HepG2 (cell line): Measurements from ENCODE around the gene ARFGAP1. TPM values are rescaled to one million over a fixed set of nuclear protein-coding genes. Genes with fewer than 3 reads are reported as not detected.

Source experiments
- ATAC-seq: fragments of 200-7000 bp; cut with Tn5 transposase; 3 replicates; pipeline ENCODE4 v1.9.1; 2020; ENCODE audit warnings: mild to moderate bottlenecking, moderate library complexity
- BruUV-seq: library from RNA; stranded (reverse); fragments of 400-500 nt; replicated peaks from 2 replicates; lab custom pipeline; 2021; lab: Mats Ljungman, UMichigan
- CTCF ChIA-PET: fragments of 300-600 bp; formaldehyde crosslinking; extraction: SDS; loops from one replicate; lab custom pipeline; 2021; ENCODE audit warnings: low total read pairs, inconsistent platforms, low intra/inter-chr PET ratio; lab: Yijun Ruan, JAX
- POLR2A ChIA-PET: fragments of 350-600 bp; sonication (Branson Sonifier 250); formaldehyde crosslinking; loops from one replicate; lab custom pipeline; 2020; ENCODE audit warnings: antibody characterized with exemption, inconsistent platforms; lab: Yijun Ruan, JAX
- DNase-seq: peaks from one replicate; pipeline ENCODE4 v3.0.0-alpha.2; 2015; ENCODE audit warnings: low spot score
- FAIRE-seq: peaks from 3 replicates; lab custom pipeline; 2011; peaks lifted over from hg19 to GRCh38; lab: Jason Lieb, UNC
- H2AFZ ChIP-seq: one replicate; pipeline ENCODE4 v1.6.1; 2011; ENCODE audit warnings: low read length, inconsistent platforms
- H3K27ac ChIP-seq: fragments of 300-600 bp; 3 replicates; pipeline ENCODE4 v1.8.0; 2011; ENCODE audit warnings: mixed run types, mild to moderate bottlenecking, mixed read lengths, low read length, inconsistent platforms; ENCODE audit not compliant: insufficient read depth; ENCODE audit errors: extremely low read length
- H3K27me3 ChIP-seq, 2 experiments: fragments of 200-600 bp in 1 of 2; 2 replicates in 1 of 2; 3 replicates in 1 of 2; pipeline versions ENCODE4 v1.6.0 to v1.8.0; 2011; ENCODE audit warnings: low read length in 2 of 2, mild to moderate bottlenecking in 2 of 2, moderate library complexity in 2 of 2, inconsistent platforms in 1 of 2; ENCODE audit not compliant: insufficient read depth in 2 of 2, control insufficient read depth in 1 of 2
- H3K36me3 ChIP-seq, 2 experiments: fragments of 200-600 bp in 1 of 2; replicated peaks in 1 of 2; 2 replicates in 1 of 2; 3 replicates in 1 of 2; pipeline versions ENCODE4 v1.5.1 to v1.8.0; 2011; ENCODE audit warnings: low read length in 2 of 2, inconsistent platforms in 1 of 2; ENCODE audit not compliant: insufficient read depth in 2 of 2, control insufficient read depth in 1 of 2
- H3K4me1 ChIP-seq: 2 replicates; pipeline ENCODE4 v1.5.1; 2012; ENCODE audit warnings: low read length, inconsistent platforms; ENCODE audit not compliant: insufficient read depth
- H3K4me2 ChIP-seq: 2 replicates; pipeline ENCODE4 v1.6.0; 2011; ENCODE audit warnings: low read depth, low read length, inconsistent platforms
- H3K4me3 ChIP-seq, 3 experiments: fragments of 200-600 bp in 1 of 3; sonication (generic), shearing (Covaris generic) in 1 of 3; replicated peaks in 1 of 3; 2 replicates each; pipeline ENCODE4 v1.5.1; 2011 to 2016; ENCODE audit warnings: low read length in 3 of 3, inconsistent platforms in 2 of 3, low read depth in 2 of 3, mild to moderate bottlenecking in 2 of 3, control low read depth in 1 of 3, mixed read lengths in 1 of 3; ENCODE audit not compliant: insufficient read depth in 1 of 3
- H3K79me2 ChIP-seq: one replicate; pipeline ENCODE4 v1.6.1; 2011; ENCODE audit warnings: low read length, inconsistent platforms; ENCODE audit not compliant: insufficient read depth
- H3K9ac ChIP-seq: 2 replicates; pipeline ENCODE4 v1.6.0; 2011; ENCODE audit warnings: mild to moderate bottlenecking, low read depth, low read length, inconsistent platforms; ENCODE audit not compliant: insufficient read depth
- H3K9me3 ChIP-seq: 2 replicates; pipeline ENCODE4 v1.5.1; 2012; ENCODE audit warnings: mild to moderate bottlenecking, low read length
- H4K20me1 ChIP-seq: 2 replicates; pipeline ENCODE4 v1.6.0; 2011; ENCODE audit warnings: inconsistent platforms, mild to moderate bottlenecking, low read length, moderate library complexity; ENCODE audit not compliant: insufficient read depth
- ATF7 ChIP-seq, 2 experiments: fragments of 450-650 bp in 1 of 2; sonication (generic) in 1 of 2; formaldehyde crosslinking in 1 of 2; IDR thresholded peaks; 2 replicates each; pipeline versions ENCODE4 v1.4.0 to v1.6.1; 2016 to 2020; ENCODE audit warnings: antibody characterized with exemption in 1 of 2, mild to moderate bottlenecking in 1 of 2, missing genetic modification reagents in 1 of 2
- CAMTA2 ChIP-seq: sonication (generic); formaldehyde crosslinking; IDR thresholded peaks from 2 replicates; pipeline ENCODE4 v1.4.0; 2020; ENCODE audit warnings: mild to moderate bottlenecking, missing genetic modification reagents, borderline replicate concordance
- ISL2 ChIP-seq: sonication (generic); formaldehyde crosslinking; IDR thresholded peaks from 2 replicates; pipeline ENCODE4 v1.5.0; 2020; ENCODE audit warnings: missing genetic modification reagents
- MYC ChIP-seq: sonication (generic); formaldehyde crosslinking; IDR thresholded peaks from 2 replicates; pipeline ENCODE4 v1.9.0; 2021; ENCODE audit warnings: missing genetic modification reagents, borderline replicate concordance
- NKX3-1 ChIP-seq: sonication (generic); formaldehyde crosslinking; IDR thresholded peaks from 2 replicates; pipeline ENCODE4 v1.5.0; 2020; ENCODE audit warnings: missing genetic modification reagents
- SMAD1 ChIP-seq: sonication (generic); formaldehyde crosslinking; IDR thresholded peaks from 2 replicates; pipeline ENCODE4 v1.4.0; 2020; ENCODE audit warnings: missing genetic modification reagents, low read depth, mild to moderate bottlenecking, borderline replicate concordance
- SNAI1 ChIP-seq: sonication (generic); formaldehyde crosslinking; IDR thresholded peaks from 2 replicates; pipeline ENCODE4 v1.5.0; 2020; ENCODE audit warnings: mild to moderate bottlenecking, missing genetic modification reagents, borderline replicate concordance
- SRSF4 ChIP-seq: fragments of 200-400 bp; formaldehyde crosslinking; IDR thresholded peaks from one replicate; pipeline ENCODE4 v1.6.1; 2018; ENCODE audit warnings: mild to moderate bottlenecking, low read depth, low read length, moderate library complexity; ENCODE audit not compliant: poor library complexity, severe bottlenecking
- ZNF121 ChIP-seq: sonication (generic); formaldehyde crosslinking; IDR thresholded peaks from 2 replicates; pipeline ENCODE4 v1.5.0; 2020; ENCODE audit warnings: mild to moderate bottlenecking, missing genetic modification reagents
- ZNF564 ChIP-seq: sonication (generic); formaldehyde crosslinking; IDR thresholded peaks from 2 replicates; pipeline ENCODE4 v1.8.1; 2023; ENCODE audit warnings: mild to moderate bottlenecking, missing genetic modification reagents
- ZNF619 ChIP-seq: sonication (generic); formaldehyde crosslinking; IDR thresholded peaks from 2 replicates; pipeline ENCODE4 v1.4.0; 2020; ENCODE audit warnings: mild to moderate bottlenecking, missing genetic modification reagents
- ZNF781 ChIP-seq: sonication (generic); formaldehyde crosslinking; IDR thresholded peaks from 2 replicates; pipeline ENCODE4 v1.5.1; 2020; ENCODE audit warnings: borderline replicate concordance, mild to moderate bottlenecking, missing genetic modification reagents; ENCODE audit errors: not compliant biosample characterization
- WGBS: methylation state at CpG from one replicate; pipeline ENCODE4 v1.1.6; 2017; ENCODE audit warnings: low lambda C conversion rate; 5-methylcytosine and 5-hydroxymethylcytosine counted together
- in situ Hi-C: cut with HindIII; loops from 2 replicates; pipeline ENCODE4 v1.10.0; 2017; ENCODE audit warnings: low pct_unique_long_range_greater_than_20kb; ENCODE audit not compliant: extremely low pct_ligation_motif_present
- intact Hi-C: fragments of 100-400 bp; cut with micrococcal nuclease; formaldehyde crosslinking; loops from one replicate; pipeline ENCODE4 v1.10.0; 2022; ENCODE audit not compliant: unreplicated experiment
- polyA plus RNA-seq, 8 experiments: library from polyadenylated mRNA; depleted of rRNA in 3 of 8; stranded (reverse) in 7 of 8; unstranded in 1 of 8; fragments of >200 nt; fragmentation: Illumina TruSeq in 4 of 8; extraction: Trizol in 4 of 8; gene quantifications; 2 replicates each; pipeline versions ENCODE4 v1.2.1 to v1.2.3, GENCODE V29; 2011 to 2016; ENCODE audit warnings: low read depth in 4 of 8, missing spikeins in 1 of 8, mixed read lengths in 1 of 8; ENCODE audit not compliant: insufficient read depth in 1 of 8
- total RNA-seq, 5 experiments: library from RNA; depleted of rRNA; stranded (reverse); fragments of >200 nt; fragmentation: Illumina TruSeq; extraction: Trizol; gene quantifications; 2 replicates each; pipeline ENCODE4 v1.2.3, GENCODE V29; 2016; ENCODE audit warnings: low read depth in 1 of 5
- TF ChIP-seq, protein P1 (sequence below): sonication (generic); formaldehyde crosslinking; IDR thresholded peaks from 2 replicates; pipeline ENCODE4 v1.4.0; 2020; ENCODE audit warnings: missing genetic modification reagents
- TF ChIP-seq, protein P2 (sequence below): sonication (generic); formaldehyde crosslinking; IDR thresholded peaks from 2 replicates; pipeline ENCODE4 v1.4.0; 2020; ENCODE audit warnings: missing genetic modification reagents, mild to moderate bottlenecking, borderline replicate concordance
- TF ChIP-seq, protein P3 (sequence below): sonication (generic); formaldehyde crosslinking; conservative IDR thresholded peaks from 2 replicates; pipeline ENCODE4 v1.4.0; 2020; ENCODE audit warnings: missing genetic modification reagents
- TF ChIP-seq, protein P4 (sequence below): sonication (generic); formaldehyde crosslinking; IDR thresholded peaks from 2 replicates; pipeline ENCODE4 v1.5.0; 2020; ENCODE audit warnings: missing genetic modification reagents, mild to moderate bottlenecking, borderline replicate concordance
- TF ChIP-seq, protein P5 (sequence below): sonication (generic); formaldehyde crosslinking; IDR thresholded peaks from 2 replicates; pipeline ENCODE4 v1.4.0; 2020; ENCODE audit warnings: missing genetic modification reagents

The ARFGAP1 gene
- total and polyA plus RNA-seq, 2 of the 13 experiments (the other 11 are each of a cell fraction or from before 2014, with no cell fraction given): 132 TPM

DNA sequence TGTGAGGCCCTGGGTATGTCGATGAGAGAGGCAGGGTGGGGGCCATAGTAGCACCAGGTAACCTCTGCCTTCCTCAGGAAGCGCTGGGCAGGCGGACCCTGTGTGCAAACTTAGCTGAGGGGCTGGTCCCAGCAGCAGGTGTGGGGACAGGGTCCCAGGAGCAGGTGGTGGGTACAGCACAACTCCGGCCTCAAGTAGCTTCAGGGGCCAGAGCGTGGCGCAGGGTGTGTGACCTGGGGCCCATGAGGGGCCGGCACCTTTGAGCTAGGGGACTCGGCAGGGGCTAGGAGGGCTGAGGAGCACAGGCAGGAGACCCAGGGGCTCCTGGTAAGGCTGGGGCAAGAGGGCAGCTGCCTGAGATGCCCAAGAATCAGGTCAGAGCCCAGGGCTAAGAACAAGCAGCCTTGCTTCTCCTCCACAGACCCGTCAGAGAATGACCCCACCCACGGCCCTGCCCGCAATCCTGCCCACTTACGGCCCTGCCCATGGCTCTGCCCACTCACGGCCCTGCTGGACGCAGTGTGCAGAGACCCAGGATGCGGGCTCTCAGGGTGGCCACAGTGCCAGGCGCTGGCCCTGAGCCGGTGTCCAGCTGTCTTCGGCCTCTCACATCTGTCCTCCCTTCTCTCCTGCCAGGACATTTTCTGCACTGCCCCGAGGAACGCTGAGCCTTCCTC lies 57.6 kb downstream of the ARFGAP1 start:
- intact Hi-C loops: no loop called here
- ChIA-PET POLR2A (interaction anchor here (0.6 kb wide), 1 partner anchor 100 kb away, joined by 3 read pairs; no protein-coding TSS in a partner anchor), CTCF (no interaction called here)
- DNase-seq (no peak), ATAC-seq (no peak; the same call in 2 of the 3 replicates), FAIRE-seq (no peak)
- H3K9me3 ChIP-seq: no peaks in the 10 kb centered on the region
- no TSS peak for BruUV-seq
- H3K4me2 ChIP-seq: no peak overlapping the region
- H4K20me1 ChIP-seq: no peaks in the 10 kb centered on the region; the same call in 1 of the 2 replicates
- no peaks in the 10 kb centered on the region for H3K36me3 ChIP-seq
- no peak overlapping the region for H3K27ac ChIP-seq
- H3K4me3 ChIP-seq: no peak overlapping the region
- H3K9ac ChIP-seq: no peak overlapping the region
- no peaks in the 10 kb centered on the region for H3K79me2 ChIP-seq
- peaks cover 4% of the 10 kb centered on the region in 2 experiments; a peak in 4 of 5 replicates for H3K27me3 ChIP-seq
- no peak overlapping the region for H2AFZ ChIP-seq
- WGBS: 41% methylated on average over 15 of the region's 20 CpGs
- in situ Hi-C loops: no loop called here
- no peaks in the 10 kb centered on the region for H3K4me1 ChIP-seq
- TF ChIP-seq CAMTA2: no peak
- no peak for TF ChIP-seq ISL2 (CRISPR knock-in tag)
- TF ChIP-seq, protein P1, sequence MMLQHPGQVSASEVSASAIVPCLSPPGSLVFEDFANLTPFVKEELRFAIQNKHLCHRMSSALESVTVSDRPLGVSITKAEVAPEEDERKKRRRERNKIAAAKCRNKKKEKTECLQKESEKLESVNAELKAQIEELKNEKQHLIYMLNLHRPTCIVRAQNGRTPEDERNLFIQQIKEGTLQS (CRISPR knock-in tag): no peak
- TF ChIP-seq SMAD1 (CRISPR knock-in tag): no peak
- TF ChIP-seq, protein P2, sequence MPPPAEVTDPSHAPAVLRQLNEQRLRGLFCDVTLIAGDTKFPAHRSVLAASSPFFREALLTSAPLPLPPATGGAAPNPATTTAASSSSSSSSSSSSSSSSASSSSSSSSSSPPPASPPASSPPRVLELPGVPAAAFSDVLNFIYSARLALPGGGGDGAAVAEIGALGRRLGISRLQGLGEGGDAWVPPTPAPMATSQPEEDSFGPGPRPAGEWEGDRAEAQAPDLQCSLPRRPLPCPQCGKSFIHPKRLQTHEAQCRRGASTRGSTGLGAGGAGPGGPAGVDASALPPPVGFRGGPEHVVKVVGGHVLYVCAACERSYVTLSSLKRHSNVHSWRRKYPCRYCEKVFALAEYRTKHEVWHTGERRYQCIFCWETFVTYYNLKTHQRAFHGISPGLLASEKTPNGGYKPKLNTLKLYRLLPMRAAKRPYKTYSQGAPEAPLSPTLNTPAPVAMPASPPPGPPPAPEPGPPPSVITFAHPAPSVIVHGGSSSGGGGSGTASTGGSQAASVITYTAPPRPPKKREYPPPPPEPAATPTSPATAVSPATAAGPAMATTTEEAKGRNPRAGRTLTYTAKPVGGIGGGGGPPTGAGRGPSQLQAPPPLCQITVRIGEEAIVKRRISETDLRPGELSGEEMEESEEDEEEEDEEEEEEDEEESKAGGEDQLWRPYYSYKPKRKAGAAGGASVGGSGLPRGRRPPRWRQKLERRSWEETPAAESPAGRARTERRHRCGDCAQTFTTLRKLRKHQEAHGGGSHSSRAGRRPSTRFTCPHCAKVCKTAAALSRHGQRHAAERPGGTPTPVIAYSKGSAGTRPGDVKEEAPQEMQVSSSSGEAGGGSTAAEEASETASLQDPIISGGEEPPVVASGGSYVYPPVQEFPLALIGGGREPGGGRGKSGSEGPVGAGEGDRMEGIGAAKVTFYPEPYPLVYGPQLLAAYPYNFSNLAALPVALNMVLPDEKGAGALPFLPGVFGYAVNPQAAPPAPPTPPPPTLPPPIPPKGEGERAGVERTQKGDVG (CRISPR knock-in tag): no peak
- TF ChIP-seq MYC (CRISPR knock-in tag): no peak
- TF ChIP-seq, protein P3, sequence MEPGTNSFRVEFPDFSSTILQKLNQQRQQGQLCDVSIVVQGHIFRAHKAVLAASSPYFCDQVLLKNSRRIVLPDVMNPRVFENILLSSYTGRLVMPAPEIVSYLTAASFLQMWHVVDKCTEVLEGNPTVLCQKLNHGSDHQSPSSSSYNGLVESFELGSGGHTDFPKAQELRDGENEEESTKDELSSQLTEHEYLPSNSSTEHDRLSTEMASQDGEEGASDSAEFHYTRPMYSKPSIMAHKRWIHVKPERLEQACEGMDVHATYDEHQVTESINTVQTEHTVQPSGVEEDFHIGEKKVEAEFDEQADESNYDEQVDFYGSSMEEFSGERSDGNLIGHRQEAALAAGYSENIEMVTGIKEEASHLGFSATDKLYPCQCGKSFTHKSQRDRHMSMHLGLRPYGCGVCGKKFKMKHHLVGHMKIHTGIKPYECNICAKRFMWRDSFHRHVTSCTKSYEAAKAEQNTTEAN (CRISPR knock-in tag): no peak
- no peak for TF ChIP-seq ATF7 (IDR thresholded peaks at IDR 0.05)
- TF ChIP-seq ATF7 (CRISPR knock-in tag; IDR thresholded peaks at IDR 0.05): no peak
- TF ChIP-seq, protein P4, sequence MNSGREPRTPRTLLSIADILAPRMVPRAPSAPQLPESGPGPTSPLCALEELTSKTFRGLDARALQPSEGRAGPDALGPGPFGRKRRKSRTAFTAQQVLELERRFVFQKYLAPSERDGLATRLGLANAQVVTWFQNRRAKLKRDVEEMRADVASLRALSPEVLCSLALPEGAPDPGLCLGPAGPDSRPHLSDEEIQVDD (CRISPR knock-in tag): no peak
- no peak for TF ChIP-seq ZNF619
- TF ChIP-seq ZNF781 (CRISPR knock-in tag): no peak
- TF ChIP-seq ZNF564 (CRISPR knock-in tag): no peak
- no peak for TF ChIP-seq SRSF4
- TF ChIP-seq NKX3-1 (CRISPR knock-in tag): no peak
- TF ChIP-seq, protein P5, sequence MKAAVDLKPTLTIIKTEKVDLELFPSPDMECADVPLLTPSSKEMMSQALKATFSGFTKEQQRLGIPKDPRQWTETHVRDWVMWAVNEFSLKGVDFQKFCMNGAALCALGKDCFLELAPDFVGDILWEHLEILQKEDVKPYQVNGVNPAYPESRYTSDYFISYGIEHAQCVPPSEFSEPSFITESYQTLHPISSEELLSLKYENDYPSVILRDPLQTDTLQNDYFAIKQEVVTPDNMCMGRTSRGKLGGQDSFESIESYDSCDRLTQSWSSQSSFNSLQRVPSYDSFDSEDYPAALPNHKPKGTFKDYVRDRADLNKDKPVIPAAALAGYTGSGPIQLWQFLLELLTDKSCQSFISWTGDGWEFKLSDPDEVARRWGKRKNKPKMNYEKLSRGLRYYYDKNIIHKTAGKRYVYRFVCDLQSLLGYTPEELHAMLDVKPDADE (CRISPR knock-in tag): no peak
- no peak for TF ChIP-seq SNAI1 (CRISPR knock-in tag)
- TF ChIP-seq ZNF121: no peak
